WERI-Rb-1 (cell line): ENCODE results near the gene GOLGB1.

ENCODE experiments used
- DNase-seq: peaks from one replicate; pipeline ENCODE4 v3.0.0-alpha.2; 2020
- H3K27ac ChIP-seq: fragments of 250-450 bp; sonication (Bioruptor Pico); 2 replicates; pipeline ENCODE4 v1.5.1; 2020; ENCODE audit warnings: mild to moderate bottlenecking, moderate library complexity
- H3K27me3 ChIP-seq: fragments of 250-450 bp; sonication (Bioruptor Pico); 2 replicates; pipeline ENCODE4 v1.5.1; 2021; ENCODE audit warnings: mild to moderate bottlenecking, low read depth, moderate library complexity; ENCODE audit not compliant: insufficient read depth, severe bottlenecking
- H3K36me3 ChIP-seq: fragments of 250-450 bp; sonication (Bioruptor Pico); 2 replicates; pipeline ENCODE4 v1.5.1; 2020; ENCODE audit warnings: mild to moderate bottlenecking, moderate library complexity
- H3K4me3 ChIP-seq: 2 replicates; pipeline ENCODE4 v1.5.1; 2011; ENCODE audit warnings: low read depth, mild to moderate bottlenecking, control low read depth, low read length
- H3K9me3 ChIP-seq: fragments of 250-450 bp; sonication (Bioruptor Pico); 2 replicates; pipeline ENCODE4 v1.5.1; 2021; ENCODE audit warnings: mild to moderate bottlenecking, moderate library complexity; ENCODE audit not compliant: severe bottlenecking
- TF ChIP-seq, protein P1 (sequence below): IDR thresholded peaks from 2 replicates; pipeline ENCODE4 v1.5.1; 2011; ENCODE audit warnings: low read depth, mild to moderate bottlenecking, control low read depth, inconsistent platforms, low read length

Gene GOLGB1

DNA sequence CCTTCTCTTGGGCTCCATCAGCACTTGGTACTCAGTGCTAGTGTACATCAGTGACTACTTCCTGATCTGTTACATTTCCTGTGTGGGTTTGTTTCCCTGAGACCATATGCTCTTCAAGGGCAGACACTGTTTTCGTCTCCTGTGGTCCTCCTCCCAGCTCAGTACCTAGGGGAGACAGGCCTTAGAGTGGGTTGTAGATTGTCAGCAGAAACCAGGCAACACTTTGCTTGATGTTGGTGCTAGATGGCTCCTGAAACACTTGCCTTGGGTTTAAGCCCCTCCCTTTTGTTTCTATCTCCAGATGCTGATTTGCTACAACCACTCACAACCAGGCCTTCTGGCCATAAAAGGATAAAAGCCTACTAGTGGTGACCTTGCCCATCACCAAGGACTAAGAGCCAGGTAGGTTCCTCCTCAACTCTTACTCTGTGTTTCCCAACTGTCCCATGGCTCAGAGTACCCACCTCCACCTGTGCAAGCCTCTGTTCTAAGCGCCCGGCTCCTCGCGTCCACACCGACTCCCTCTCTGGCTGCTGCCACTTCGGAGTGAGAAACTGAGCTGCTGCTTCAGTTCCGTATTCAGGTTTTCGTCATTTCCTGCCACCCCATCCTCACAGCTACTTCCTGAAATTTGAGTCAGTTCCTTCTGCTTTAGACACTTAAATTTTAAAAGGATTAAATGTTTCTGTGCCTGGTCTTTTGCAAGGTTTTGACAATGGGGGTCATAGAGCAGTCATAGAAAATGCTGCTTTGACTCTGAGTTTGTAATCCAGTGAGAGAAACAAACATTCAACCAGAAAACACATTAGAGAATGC, 89.0 kb downstream of the GOLGB1 start, which contains the start of gene HCLS1:
Gene HCLS1, minus strand, starts transcription at position 548 of the 816 bp plus-strand sequence. CDS start 2,556 bp downstream, outside the sequence.
- H3K4me3 ChIP-seq: no peak within 1 kb of the TSS
- H3K36me3 ChIP-seq: peaks cover 24% of the 10 kb centered on the region
- H3K27me3 ChIP-seq: no peaks in the 10 kb centered on the region
- no peak for DNase-seq
- no peaks in the 10 kb centered on the region for H3K9me3 ChIP-seq
- H3K27ac ChIP-seq: no peak within 1 kb of the TSS
- TF ChIP-seq, protein P1, sequence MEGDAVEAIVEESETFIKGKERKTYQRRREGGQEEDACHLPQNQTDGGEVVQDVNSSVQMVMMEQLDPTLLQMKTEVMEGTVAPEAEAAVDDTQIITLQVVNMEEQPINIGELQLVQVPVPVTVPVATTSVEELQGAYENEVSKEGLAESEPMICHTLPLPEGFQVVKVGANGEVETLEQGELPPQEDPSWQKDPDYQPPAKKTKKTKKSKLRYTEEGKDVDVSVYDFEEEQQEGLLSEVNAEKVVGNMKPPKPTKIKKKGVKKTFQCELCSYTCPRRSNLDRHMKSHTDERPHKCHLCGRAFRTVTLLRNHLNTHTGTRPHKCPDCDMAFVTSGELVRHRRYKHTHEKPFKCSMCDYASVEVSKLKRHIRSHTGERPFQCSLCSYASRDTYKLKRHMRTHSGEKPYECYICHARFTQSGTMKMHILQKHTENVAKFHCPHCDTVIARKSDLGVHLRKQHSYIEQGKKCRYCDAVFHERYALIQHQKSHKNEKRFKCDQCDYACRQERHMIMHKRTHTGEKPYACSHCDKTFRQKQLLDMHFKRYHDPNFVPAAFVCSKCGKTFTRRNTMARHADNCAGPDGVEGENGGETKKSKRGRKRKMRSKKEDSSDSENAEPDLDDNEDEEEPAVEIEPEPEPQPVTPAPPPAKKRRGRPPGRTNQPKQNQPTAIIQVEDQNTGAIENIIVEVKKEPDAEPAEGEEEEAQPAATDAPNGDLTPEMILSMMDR: no peak

DNA sequence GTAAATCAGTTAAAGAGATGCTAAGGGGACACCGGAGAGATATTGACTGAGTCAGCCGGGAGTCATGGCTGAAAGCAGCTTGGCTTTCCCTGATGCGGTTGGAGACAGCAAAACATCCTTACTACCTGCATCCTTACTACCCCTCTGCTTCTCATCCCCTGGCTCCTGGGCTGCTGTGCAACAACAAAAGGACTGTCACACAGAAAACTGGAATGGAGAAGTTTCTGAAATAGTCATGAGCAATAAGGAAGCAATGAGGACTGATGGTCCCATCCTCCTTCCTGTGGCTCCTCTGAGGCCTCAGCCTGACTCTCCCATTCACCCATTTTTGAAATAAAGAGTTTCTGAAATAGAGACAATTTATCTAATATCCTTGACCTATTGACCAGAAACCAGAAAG, 90.0 kb downstream of the GOLGB1 start:
- H3K36me3 ChIP-seq: peaks cover 17% of the 10 kb centered on the region

DNA sequence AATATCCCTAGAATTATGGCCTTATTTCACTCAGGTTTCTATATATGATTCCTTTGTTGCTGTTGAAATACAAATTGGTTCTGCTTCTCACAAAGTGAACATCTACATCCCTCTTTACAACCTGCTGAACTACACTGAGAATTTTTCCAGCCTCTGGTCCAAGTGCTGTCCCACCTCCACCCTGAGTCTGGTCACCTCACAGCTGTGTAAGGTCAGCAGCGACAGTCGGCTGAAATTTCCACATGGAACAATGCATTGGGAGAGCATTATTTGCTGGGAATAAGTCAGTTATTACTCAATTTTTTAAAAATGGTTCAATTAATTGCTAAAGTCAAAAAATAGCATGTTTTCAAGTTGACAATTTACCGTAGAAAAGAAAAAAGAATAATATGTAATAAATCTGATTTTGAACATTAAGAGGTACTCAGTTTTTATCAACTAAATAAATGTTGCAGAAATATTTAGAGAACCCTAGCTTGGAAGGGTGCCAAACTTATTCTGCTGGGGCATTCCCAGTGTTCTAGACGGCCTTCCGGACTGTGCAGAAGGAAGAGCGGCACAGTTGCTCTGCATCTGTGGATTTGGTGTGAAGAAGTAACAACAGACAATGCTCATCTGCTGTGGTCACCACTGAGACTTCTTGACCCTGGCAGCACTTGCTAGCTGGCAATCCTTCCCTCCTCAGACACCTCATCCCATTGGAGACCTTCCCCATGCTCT, 90.7 kb downstream of the GOLGB1 start:
- H3K27ac ChIP-seq: no peak overlapping the region
- H3K27me3 ChIP-seq: no peaks in the 10 kb centered on the region
- no peaks in the 10 kb centered on the region for H3K9me3 ChIP-seq
- TF ChIP-seq, protein P1: no peak
- no peak for DNase-seq
- H3K4me3 ChIP-seq: no peak overlapping the region
- peaks cover 10% of the 10 kb centered on the region for H3K36me3 ChIP-seq

More for the DNA sequence above, 90.0 kb downstream of the GOLGB1 start:
- Histone ChIP-seq H3K4me3 (no peak overlapping the region), H3K9me3 (no peaks in the 10 kb centered on the region), H3K27ac (no peak overlapping the region), H3K27me3 (no peaks in the 10 kb centered on the region)
- DNase-seq: no peak
- TF ChIP-seq, protein P1: no peak

DNA sequence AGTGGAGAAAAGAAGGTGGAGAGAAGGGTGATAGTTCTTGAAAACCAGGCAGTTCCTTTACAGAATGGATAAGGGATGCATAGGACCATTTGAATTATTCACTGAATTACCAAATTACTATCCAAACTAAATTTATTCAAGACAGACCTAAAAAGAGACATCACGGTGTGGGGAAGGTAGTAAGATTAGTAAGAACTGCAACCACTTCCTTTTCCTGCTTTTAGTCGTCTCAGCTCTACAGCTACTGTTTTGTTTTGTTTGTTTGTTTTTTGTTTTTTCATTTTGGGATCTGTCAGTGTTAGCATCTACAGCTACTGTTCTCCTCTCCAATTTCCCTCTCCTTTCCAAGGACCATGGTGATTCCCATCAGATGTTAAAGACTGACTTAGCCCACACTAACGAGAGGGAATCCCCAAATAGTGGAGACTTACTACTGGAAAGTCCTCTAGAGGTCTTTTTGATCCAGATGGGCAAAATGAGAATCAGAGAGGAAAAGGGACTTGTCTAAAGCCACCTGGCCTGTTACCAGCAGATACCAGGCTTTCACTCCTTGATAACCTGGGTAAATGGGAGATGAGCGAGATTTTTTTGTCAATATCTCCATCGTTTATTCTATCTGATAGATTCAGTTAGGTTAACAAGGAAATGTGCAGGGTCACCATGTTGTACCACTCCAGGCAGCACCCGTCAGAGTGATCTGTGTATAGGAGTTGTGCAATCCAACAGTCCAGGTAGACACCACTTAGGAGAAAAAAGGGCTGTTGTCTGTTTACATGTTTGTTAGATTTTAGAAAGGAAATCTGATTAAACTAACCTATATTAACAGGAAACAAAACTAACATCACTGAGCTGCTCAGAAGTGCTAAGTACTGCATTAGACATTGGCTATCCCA, 94.8 kb downstream of the GOLGB1 start:
- no peak for DNase-seq
- no peaks in the 10 kb centered on the region for H3K36me3 ChIP-seq

DNA sequence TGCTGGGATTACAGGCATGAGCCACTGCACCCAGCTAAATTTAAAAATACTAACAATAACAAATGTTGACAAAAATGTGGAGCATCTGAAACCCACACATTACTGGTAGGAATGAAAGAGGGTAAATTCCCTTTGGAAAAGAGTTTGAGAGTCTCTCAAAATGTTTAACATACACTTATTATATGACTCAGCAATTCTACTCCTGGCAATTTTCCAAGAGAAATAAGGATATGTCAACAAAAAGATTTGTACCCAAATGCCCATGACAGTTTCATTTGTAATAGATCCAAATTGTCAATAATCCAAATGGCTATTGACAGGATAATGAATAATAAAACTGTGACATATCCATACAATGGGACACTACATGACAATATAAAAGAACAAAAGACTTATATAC, 97.9 kb downstream of the GOLGB1 start:
- H3K27ac ChIP-seq: no peak overlapping the region
- no peaks in the 10 kb centered on the region for H3K27me3 ChIP-seq
- no peaks in the 10 kb centered on the region for H3K9me3 ChIP-seq
- no peak overlapping the region for H3K4me3 ChIP-seq
- TF ChIP-seq, protein P1: no peak
- no peaks in the 10 kb centered on the region for H3K36me3 ChIP-seq
- no peak for DNase-seq

More for the DNA sequence above, 94.8 kb downstream of the GOLGB1 start:
- Histone ChIP-seq H3K27me3 (no peaks in the 10 kb centered on the region), H3K4me3 (no peak overlapping the region), H3K27ac (no peak overlapping the region), H3K9me3 (no peaks in the 10 kb centered on the region)
- TF ChIP-seq, protein P1: no peak
